Cerebellar nuclear complex (tissue), 1 donor: ENCODE measurements around the gene TOR1AIP2.

ENCODE experiments used
- DNase-seq, 2 experiments: peaks; one replicate each; lab custom pipeline; 2025; lab: John Stamatoyannopoulos, UW

The TOR1AIP2 gene

GRCh38 chr1:179825798-179826460 lies 51.7 kb downstream of the TOR1AIP2 start:
- no peak for DNase-seq

DNA sequence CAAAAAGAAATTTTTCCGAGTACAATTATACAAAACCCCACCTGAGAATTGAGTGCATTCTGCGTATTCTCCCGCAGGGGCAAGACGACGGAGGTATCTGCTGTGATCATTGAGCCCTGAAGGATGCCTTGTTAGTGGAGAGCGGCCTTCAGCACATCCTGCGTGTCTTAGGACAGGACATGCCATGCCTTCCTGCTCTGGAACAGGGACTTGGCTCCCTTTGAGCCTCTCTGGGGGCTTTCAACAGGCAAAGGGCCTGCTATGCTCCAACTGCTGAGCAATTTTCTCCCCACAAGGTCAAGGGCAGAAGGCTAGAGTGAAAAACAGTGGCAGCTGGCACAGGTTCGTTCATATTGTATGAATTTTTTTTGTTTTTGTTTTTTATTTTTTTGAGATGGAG lies 52.4 kb downstream of the TOR1AIP2 start:
- DNase-seq: no peak

DNA sequence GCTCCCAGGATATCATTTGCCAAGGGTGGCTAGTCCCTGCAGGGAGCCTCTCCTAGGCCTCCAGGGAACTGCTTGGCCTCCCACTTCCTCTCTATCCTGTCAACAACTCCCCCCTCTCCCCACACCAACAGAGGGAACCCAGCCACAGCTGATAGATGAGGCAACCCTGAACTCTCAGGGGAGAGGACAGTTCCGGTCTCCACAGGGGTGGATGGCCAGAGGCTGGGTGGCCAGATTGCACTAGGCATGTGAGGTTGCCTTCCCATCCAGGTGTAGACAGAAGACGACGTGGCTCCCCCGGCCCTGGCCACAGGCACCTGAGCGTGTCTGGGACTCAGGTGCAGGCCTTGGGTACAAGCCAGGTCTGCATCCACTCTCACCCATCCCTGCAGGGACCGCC lies 53.3 kb downstream of the TOR1AIP2 start:
- DNase-seq: no peak

DNA sequence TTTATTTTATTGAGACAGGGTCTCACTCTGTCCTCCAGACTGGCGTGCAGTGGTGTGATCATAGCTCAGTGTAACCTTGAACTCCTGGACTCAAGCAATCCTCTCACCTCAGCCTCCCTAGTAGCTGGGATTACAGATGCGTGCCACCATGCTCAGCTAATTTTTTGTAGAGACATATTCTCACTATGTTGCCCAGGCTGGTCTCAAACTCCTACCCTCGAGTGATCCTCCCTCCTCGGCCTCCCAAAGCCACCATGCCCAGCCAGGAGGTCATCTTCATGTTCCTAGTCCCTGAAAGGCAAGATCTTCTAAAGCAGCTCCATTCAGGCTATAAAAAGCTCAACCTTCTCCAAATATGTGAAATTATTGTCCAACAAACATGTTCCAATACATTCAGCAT lies 53.9 kb downstream of the TOR1AIP2 start:
- DNase-seq: no peak

DNA sequence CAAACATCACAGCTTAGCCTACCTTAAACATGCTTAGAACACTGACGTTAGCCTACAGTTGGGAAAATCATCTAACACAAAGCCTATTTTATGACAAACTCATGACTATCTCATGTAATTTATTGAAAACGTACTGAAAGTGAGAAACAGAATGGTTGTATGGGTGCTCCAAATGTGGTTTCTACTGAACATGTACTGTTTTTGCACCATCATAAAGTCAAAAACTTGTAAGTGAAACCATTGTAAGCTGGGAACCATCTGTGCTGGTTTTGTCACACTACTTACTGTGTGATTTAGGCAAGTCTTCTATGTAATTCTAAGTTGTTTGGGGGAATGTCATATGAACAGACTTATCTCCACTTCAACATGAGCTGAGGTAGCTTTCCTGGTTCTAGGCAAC lies 55.5 kb downstream of the TOR1AIP2 start:
- DNase-seq: no peak

DNA sequence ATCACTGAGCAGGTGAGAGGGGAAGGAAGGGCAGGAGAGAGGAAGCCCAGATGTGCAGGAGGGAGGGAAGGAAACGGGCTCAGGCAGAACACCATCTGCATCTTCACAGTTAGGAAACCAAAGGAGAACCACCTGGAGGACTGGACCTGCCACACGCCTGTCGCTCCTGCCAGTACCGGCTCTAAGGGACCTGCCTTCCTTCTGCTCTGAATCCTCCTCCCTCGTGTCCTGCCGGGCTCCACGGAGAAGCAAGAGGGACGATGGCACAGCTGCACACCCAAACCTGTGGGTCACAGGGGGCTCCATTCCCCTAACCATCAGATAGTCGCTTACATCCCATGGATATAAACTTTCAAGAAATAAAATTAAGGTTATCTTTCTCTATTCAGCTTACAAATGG lies 56.1 kb downstream of the TOR1AIP2 start:
- DNase-seq: no peak

GRCh38 chr1:179820226-179820970 lies 57.2 kb downstream of the TOR1AIP2 start:
- DNase-seq: no peak

DNA sequence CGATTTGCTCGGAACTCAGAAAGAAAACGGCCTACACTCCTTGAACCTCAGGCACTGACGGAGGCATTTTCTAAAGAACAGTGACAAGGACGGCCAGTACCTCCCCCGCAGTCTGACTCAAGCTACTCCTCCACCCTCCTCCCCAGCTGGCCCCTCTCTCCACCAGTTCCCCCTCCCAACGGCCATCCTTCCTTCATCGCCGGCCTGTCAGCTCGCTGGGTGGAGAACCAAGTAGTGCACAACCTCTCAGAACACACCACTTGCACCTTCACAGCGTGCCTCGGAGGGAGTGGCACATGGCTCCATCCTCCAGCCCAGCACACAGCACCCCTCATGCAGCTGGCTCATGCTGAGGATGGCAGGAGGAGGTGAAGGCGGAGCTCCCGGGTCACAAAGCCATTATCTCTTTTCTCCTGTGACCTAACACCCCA lies 58.8 kb downstream of the TOR1AIP2 start:
- DNase-seq: no peak

DNA sequence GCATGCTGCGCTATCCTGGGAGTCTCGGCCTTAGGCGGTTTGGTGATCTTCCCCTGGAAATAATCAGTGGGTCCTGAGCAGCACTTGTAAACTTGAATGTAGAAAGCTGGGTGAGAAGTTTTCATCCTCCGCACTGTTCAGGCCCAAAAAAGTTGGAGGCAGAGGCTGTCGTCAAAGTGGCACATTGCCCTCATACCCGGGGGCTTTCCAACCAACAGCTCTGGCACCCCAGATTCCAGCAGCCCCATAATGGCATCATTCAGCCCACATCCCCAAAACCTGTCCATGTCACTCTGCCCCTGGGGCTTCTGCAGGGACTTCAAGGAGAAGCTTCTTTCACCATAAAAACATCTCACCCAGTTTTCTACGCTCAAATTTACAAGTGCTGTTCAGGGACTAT lies 59.3 kb downstream of the TOR1AIP2 start:
- DNase-seq: no peak

DNA sequence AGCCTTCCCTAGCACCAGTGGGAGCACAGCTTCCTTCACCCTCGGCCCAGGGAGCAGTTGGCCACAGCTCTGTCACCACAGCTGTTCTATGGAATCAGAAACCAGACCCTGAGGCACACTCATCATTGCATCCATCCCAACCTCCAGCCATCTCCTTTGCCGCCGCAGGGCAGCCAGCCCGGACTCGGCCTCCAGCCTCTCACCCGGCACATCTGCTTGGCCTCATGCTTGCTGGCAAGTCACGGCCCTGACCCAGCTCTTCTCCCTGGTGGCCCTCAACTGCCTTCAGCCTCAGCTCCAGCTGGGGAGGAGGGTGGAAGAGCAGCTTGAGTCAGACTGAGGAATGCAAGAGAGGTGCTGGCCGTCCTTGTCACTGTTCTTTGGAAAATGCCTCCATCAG lies 59.8 kb downstream of the TOR1AIP2 start:
- no peak for DNase-seq

DNA sequence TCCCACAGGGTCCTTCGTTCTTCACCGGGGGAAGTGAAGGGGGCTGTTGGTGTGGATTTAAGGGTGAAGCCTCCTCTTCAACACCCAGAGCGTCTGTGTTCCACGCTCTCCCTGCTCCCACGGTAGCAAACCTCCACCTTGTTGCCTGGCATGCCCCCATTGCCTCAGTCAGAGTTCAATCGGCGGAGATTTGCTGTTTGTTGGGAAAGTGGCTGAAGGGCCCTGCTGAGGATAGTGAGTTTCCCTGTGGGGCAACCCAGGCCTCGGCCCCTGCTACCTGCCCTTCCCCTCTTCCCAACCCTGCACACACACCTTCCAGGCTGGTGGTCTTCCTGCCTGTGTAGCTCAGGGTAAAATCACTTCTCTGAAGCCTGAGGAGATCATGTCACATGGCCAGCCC lies 60.5 kb downstream of the TOR1AIP2 start:
- DNase-seq: no peak

GRCh38 chr1:179816196-179816960 lies 61.2 kb downstream of the TOR1AIP2 start:
- DNase-seq: no peak

DNA sequence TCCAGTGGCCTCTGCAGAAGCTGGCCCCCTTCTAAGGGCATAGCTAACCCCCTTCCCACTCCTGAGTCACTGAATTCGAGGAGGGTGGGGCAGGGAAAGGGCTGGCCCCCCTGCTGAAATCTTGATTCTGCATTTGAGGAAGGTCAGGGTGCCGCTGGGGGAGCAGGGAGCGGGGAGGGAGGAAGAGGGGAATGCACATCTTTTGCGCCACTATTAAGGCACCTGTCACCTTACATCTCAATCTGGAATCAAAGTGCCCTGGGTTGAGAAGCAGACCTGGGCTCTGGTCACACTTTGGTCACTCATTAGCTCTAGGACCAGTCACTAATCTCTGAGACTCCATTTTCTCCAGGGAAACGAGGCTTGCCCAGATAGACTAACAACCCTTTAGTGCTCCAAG lies 62.0 kb downstream of the TOR1AIP2 start:
- DNase-seq: no peak

- no peak for DNase-seq
Measured at GRCh38 chr1:179814546-179814838, 63.1 kb downstream of the TOR1AIP2 start.

DNA sequence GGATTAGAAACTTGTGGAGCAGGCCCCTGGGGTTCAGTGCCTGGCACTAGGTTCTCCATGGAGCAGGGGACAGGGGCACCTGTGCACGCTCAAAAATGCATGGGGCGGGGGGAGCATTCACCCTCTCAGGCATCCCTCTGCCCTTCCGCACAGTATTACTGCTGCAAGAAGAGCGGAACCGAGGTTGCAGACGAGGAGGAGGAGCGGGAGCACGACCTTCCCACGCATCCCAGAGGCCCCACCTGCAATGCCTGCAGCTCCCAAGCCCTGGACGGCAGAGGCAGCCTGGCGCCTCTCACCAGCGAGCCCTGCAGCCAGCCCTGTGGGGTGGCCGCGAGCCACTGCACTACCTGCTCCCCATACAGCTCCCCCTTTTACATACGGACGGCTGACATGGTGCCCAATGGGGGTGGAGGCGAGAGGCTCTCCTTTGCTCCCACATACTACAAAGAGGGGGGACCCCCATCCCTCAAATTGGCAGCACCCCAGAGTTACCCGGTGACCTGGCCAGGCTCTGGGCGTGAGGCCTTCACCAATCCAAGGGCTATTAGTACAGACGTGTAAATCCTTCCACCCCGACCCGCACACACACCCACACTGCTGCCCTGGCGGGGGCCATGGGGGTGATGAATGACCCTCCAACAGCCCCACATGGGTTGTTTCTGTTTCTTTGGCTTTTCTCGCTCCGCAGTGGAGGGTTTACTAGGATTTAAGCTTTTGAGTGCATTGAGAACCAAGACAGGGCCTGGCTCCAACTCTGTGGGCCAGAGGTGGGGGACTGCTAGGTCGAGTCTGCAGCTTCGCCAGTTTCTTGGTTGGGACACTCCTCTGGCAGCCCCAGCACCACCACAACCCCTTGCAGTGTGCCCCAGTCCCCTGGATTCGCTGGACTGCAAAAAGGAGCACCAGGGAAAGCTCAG lies 63.7 kb downstream of the TOR1AIP2 start:
- DNase-seq: no peak

DNA sequence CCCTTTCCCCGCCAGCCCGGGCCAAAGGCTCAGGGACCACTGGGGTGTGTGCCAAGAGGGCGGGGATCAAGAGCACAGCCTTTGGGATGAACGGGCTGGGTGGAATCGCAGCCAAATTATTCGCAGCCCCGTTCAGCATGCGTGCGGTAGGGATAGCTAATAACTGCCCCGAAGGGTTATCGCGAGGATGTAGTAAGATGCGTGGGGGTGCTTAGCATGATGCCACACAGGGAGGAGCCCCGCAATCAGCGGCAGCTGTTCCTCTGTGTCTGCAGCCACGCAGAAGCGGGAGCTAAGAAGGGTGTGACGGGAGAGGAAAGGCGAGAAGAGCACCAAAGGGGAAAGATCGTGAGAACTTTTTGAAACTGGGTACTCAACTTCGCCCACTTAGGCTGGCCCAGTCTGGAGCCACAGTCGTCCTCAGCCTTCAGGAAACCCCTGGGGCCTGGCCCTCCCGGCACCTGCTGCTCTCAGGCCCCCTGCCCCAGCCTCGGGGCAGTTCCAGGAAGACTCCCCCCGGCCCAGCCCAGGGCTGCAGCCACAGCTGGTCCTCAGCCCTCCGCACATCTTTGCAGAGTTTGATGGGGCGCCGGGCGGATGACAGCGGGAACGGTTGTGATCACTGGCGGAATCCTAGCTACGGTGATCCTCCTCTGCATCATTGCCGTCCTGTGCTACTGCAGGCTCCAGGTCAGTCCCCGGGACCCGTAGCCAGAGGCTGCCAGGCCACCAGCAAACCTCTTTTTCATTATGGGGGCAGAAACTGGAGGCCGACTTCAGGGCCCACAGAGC lies 64.9 kb downstream of the TOR1AIP2 start:
- DNase-seq: no peak

DNA sequence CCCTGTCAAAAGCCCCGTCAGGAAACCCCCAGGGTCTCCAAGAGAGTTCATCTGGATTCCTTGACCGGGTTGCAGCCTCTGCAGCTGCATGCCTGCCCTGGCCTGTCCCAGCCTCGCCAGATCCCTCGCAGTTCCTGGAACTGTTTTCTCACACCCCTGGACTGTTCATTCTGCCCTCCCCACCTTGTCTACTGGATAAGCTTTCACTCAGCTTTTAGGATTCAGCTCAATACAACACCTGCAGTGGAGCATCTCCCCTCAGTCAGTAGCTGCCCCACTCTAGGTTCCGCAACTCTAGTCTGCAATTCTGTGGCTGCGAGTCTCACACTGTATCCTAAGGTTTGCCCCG lies 67.3 kb downstream of the TOR1AIP2 start:
- no peak for DNase-seq

DNA sequence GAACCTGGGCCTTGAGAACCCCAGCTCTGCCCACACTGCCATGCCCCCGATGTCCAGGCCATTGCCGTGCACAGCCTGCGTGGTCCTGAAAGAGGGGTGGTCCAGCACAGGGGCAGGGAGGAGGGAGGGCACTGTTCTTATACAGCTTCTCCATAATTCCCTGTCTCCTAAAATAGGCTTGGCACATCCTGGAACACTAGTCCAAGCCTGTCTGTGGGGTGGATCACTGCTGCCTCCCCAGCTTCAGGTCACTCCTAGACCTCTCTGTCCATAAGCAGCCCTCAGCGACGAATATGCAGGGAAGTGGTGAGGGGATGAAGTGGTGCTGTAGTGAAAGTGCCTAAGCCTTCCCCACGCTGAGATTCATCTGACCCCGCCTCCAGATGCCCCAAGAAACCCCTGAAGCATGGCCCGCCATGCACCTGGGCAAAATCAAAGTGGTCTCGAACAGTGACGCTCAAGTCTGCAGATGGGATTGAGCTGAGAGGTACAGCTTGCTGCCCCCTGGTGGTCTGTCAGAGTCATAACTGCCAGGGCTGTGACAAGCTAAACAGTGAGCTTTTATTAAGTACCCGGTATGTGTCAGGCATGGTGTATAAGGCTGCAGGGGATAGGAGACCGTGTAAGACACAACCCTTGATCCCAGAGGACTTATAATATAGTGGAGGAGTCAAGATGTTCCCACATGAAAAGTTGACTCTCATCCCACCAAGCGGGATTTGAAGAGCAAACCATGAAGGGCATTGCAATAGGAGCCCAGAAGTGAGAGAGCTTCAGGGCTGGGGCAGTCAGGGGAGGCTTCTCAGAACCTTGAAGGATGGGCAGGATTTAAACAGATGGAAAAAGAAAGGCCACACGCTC lies 67.9 kb downstream of the TOR1AIP2 start:
- peak in 1 of 2 experiments; percentile 4 for DNase-seq

GRCh38 chr1:179808503-179808902 lies 69.1 kb downstream of the TOR1AIP2 start:
- no peak for DNase-seq

GRCh38 chr1:179807691-179808485 lies 69.7 kb downstream of the TOR1AIP2 start:
- DNase-seq: no peak
